T-helper 1 cell (primary cell): Measurements from ENCODE around the gene WDR31.
A peak's percentile ranks its signal among the peaks of the same experiment; 100 is the strongest.
"Not testable (repeated sequence)": the region's sequence is repeated elsewhere in the genome, so short reads cannot be mapped to it uniquely, and the experiment has no call there.

ENCODE experiments used
- DNase-seq, 5 donors: peaks; one replicate each; pipeline ENCODE4 v3.0.0-alpha.2; 2012 to 2020
- total RNA-seq, 4 donors: gene quantifications; one replicate each; lab custom pipeline; 2026; lab: John Stamatoyannopoulos, UW

The WDR31 gene
- 0 to 1.3 (median 0.47) reads per million in 4 donors for total RNA-seq

GRCh38 chr9:113340011-113340699, at the start of gene WDR31:
Gene WDR31, minus strand, starts transcription at chr9:113340275. Its CDS starts 8,253 bp downstream, at chr9:113332022.
- peak; percentile 33 to 85 (median 57) for DNase-seq

DNA sequence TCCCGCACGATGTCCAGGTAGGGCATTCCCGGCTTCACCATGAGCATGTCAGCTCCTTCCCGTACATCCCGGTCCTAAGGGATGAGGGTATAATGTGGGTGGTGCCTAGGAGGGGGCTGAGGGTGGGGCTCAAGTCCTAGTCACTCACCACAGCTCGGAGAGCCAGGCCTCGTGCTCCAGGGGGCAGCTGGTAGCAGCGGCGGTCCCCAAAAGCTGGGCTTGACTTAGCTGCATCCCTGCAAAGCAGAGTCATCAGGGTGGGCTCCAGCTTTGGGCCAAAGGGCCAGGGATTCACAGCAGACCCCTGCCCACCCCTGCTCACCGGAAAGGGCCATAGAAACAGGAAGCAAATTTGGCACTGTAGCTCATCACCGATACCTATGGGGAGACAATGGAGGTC, 49.4 kb upstream of the WDR31 start:
- no peak for DNase-seq

DNA sequence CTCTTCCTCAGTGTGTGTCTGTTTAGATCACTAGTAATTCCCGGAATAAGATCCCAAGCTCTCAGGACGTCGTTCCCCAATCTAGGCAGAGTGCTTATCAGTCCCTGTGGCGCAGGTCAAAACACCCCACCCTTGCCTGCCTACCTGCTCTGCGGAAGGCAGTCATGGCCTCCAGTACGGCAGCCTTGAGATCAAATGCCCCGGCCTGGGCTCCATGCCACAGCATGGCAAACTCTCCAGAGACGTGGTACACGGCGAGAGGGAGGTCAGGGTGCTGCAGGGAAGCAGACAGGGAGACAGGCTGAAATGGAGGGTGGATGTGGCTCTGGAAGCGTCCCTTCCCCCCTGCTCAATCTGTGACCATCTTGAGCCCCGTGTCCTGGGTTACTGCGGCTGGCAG, 48.8 kb upstream of the WDR31 start:
- no peak for DNase-seq

DNA sequence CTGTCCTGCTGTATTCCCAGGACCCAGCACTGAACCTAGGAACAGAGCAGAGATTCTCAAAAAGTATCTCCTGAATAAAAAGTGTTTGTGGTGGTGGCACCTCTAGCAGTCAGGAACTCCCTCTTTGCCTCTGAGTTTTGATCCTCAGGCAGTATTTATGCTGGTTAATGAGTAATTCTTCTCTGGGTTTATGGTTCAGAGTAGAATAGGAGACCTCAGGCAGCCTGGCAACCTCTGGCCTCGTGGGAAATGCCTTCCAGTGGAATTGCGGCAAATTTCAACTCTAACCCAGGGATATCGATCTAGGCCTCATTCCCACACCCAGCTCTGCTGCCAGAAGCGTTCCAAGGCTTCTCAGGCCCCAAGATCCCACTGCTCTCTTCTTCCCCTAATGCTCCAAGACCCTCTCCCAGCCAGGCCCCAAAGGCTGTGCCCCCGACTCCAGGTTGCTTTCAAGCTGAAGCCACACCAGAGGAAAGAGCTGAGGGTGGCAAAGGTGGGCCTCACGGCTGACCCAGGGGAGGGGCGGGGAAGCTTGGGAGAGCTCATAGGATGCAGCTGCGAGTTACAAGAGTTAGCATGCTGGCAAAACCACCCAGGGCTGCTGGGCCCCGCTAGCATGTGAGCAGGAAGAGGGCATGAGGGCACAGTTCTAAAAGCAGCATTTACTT, 47.6 kb upstream of the WDR31 start:
- DNase-seq: no peak

DNA sequence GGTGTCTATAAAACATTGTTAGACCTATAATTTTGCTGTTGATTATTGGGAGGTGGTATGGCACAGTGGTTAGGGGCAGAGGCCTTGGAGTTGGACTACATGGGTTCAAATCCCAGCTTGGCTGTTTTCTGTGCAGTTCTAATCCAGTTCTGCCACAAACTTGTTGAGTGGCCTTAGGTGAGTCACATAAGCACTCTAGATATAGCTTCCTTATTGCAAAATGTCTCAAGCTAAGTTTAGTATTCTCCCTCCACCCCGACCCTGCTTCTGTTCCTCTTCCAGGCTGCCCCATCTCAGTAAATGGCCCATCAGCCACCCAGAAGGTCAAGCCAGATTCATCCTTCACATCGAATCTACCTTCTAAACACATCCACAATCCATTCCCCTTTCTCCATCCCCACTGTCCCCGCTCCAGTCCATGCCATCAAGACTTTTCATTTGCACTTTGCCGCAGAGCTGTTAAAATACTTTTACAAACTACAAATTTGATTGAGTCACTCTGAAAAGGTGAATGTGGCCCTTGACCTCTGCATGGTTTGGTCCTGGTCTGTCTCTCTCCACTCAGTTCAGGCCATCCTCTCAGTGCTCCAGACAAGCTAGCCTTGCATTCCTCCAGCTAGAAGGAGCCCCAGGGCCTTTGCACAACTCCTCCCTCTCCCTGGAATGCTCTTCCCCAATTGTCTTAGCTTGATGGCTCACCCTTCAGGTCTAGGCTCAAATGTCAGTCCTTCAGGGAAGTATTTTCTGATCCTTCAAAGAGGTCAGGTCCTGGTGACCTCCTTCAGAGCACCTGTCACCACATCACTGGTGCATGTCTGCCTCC, 46.7 kb upstream of the WDR31 start:
- DNase-seq: no peak

DNA sequence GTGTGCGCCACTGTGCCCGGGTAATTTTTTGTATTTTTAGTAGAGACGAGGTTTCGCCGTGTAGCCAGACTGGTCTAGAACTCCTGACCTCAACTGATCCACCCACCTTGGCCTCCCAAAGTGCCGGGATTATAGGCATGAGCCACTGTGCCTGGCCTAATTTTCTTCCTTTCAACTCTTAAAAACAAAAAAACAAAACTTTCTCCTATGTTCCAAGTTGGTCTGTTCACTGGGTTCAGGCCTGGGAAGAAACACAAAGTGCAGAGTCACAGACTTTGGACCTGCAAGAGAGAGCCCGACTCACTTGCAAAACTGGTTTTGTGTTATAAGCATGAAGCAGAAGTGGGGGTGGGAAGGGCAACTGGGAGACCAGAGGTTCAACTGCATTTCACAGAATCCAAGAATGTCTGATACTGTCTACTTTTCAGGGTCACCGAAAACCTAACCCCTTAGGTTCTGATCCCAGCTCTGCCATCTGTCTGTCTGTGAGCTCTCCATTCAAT, 41.9 kb upstream of the WDR31 start:
- DNase-seq: no peak

DNA sequence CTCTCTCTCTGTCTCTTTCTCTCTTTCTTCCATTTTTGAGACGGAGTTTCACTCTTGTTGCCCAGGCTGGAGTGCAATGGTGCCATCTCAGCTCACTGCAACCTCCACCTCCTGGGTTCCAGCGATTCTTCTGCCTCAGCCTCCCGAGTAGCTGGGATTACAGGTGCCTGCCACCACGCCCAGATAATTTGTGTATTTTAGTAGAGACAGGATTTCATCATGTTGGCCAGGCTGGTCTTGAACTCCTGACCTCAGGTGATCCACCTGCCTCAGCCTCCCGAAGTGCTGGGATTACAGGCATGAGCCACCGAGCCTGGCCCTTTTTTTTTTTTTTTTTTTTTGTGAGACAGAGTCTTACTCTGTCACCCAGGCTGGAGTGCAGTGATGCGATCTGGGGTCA, 41.4 kb upstream of the WDR31 start:
- DNase-seq: not testable (repeated sequence)

- no peak for DNase-seq
These were observed 40.8 kb upstream of the WDR31 start for GRCh38 chr9:113380869-113381378.

DNA sequence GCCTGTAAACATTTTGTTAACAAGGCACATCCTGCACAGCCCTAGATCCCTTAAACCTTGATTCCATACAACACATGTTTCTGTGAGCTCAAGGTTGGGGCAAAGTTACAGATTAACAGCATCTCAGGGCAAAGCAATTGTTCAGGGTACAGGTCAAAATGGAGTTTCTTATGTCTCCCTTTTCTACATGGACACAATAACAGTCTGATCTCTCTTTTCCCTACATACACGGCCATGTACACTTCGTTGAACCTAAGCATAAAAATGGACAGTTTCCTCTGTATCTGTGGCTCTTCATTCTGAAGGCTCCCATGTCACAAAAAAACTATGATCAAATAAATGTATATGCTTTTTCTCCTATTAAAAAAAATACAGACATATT, 39.7 kb upstream of the WDR31 start:
- DNase-seq: not testable (repeated sequence)

GRCh38 chr9:113379094-113379828, 39.2 kb upstream of the WDR31 start:
- DNase-seq: not testable (repeated sequence)

GRCh38 chr9:113376634-113377567, 36.8 kb upstream of the WDR31 start, which contains the start of gene HDHD3:
Gene HDHD3, minus strand, starts transcription at chr9:113376986. Its CDS starts 2,632 bp downstream, at chr9:113374354.
- DNase-seq: peak; percentile 64 to 83 (median 73)

DNA sequence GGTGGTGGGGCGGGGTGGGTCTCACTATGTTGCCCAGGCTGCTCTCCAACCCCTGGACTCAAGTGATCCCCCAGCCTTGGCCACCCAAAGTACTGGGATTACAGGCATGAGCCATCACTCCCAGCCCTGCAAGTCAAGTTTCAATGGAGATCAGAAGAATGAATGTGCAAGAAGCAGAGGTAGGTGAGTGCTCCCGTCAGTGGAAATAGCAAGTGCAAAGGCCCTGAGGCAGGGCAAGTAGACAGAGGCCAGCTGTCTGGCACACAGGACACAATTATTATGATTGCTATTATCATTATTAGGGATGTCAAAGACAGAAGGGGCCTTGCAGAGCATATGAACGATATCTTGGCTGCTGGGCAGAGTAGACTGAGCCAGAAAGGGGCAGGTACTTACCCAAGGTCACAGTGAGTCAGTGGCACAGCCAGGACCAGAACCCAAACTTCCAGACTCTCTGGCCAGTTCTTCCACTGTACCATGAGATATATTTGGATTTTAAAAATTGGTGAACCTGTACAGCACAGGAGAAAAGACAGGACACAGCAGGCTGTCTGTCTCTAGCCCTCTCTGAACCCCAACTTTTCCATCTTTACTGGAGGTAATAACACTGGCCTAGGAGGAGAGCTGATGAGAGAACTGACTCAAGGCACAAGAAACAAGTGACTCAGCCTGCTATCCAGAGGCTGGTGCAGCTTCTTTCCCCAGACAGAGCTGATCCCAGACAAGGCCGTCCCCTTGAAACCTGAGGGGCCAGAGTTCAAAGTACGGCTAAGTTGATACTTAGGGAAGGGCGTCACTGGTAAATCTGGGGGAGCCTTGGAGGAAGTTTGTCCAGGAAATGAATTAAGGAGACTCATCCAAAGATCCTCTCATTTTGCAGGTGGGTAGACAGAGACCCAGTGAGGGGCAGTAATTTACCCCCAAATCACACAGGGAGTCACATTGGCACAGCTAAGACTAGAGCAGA, 35.3 kb upstream of the WDR31 start:
- no peak for DNase-seq

DNA sequence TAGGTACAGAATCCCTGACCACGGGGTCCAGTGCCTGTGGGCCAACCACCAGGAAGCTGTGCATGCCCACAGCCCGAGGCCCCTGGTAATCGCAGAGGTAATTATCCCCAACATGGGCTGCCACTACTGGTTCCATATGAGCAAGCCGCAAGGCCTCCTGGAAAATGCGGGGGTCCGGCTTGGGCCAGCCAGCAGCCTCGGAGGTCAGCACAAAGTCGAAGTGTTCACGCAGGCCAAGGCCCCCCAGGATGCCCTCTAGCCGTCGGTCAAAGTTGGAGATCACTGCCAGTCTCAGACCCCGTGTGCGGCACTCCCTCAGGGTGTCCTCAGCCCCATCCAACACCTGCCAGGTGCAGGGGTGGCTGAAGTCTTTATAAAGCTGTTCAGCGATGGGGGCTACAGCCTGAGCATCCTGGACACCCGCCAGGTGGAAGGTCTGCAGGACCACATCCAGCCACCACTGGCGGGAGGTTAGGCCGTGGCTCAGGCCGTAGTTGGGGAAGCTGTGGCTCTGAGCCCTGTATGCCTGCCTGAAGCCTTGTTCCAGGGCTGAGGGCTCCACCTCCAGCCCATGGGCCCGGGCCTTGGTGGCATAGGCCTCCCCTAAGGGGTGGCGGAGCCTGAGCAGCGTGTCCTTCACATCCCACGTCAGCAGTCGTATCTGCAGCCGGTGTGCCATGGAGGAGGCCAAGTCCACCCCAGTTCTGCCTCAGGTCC, 33.8 kb upstream of the WDR31 start:
- DNase-seq: no peak

DNA sequence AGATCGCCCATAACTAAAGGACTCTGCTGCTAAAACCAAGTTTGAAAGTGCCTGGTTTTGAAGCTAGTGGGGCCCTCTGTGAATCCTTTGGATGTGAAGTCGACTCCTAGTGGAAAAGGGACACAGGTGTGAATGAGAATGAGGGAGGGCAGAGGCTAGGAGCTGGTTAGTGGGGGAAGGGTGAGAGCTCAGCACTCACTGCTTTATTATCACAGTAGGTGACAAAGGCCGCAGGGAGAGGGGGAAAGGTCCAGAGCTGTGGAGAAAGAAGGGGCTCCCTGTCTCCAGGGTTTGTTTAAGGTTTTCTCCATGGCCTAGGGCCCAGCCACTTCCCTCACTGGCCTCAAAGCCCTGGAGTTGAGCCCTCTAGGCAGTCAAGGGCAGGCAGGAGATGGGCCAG, 33.2 kb upstream of the WDR31 start:
- DNase-seq: no peak

DNA sequence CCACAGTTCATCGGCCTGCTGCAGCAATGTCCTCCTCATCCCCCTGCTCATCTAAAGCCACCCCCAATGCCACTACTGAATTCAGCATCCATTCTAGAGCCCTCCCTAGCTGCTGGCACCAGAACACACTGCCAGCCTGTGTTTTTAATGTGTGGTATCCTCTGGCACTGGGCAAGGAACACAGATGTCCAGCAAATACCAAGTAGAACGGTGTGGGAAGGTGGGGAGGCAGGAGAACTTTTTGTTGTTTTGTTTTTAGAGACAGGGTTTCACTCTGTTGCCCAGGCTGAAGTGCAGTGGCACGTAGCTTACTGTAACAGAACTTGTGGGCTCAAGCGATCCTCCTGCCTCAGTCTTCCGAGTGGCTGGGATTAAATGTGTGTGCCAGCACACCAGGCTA, 32.0 kb upstream of the WDR31 start:
- no peak for DNase-seq

GRCh38 chr9:113370806-113371325, 30.8 kb upstream of the WDR31 start:
- no peak for DNase-seq

- DNase-seq: no peak
These were observed 29.7 kb upstream of the WDR31 start for GRCh38 chr9:113369855-113370140.

DNA sequence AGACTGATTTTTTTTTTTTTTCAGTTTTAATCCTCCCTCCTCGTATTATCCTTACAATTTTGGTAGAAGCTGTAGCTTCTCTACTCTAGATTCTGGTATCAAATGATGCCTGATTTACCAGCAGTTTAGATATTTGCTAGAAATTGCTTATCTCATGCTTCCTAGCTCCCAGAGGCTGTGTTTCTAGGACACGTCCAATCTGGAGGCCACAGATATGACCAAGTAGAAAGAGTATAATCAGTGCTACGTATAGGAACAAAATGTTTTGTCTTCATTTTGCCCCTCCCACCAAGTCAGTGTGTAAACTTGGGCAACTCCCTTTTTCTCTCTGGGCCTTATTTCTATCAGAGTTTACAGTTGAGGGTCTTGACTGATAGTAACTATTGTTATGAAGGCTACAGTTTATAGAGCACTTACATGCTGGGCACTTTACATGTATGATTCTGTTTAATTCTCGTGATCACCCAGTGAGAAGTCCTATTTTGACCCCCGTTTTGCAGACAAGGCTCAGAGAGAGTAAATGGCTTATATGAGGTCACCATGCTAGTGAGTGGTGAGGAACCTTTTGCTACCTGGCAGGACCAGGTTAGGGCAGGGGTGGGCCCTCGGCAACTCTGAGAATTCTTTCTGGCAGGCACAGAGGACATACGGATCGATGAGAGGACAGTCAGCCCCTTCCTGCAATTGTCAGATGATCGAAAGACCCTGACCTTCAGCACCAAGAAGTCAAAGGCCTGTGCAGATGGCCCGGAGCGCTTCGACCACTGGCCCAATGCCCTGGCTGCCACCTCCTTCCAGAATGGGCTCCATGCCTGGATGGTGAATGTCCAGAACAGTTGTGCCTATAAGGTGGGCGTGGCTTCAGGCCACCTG, 29.1 kb upstream of the WDR31 start:
- DNase-seq: no peak
